BE2C (cell line): ENCODE data around the gene SYNM.

ENCODE experiments used
- DNase-seq: peaks from one replicate; pipeline ENCODE4 v3.0.0-alpha.2; 2020
- H3K27me3 ChIP-seq: fragments of 250-450 bp; sonication (Bioruptor Pico); 2 replicates; pipeline ENCODE4 v1.5.1; 2020; ENCODE audit warnings: mild to moderate bottlenecking
- H3K36me3 ChIP-seq: fragments of 250-450 bp; sonication (Bioruptor Pico); 2 replicates; pipeline ENCODE4 v1.5.1; 2020; ENCODE audit warnings: mild to moderate bottlenecking
- H3K4me1 ChIP-seq: fragments of 250-450 bp; sonication (Bioruptor Pico); 2 replicates; pipeline ENCODE4 v1.5.1; 2020
- H3K4me3 ChIP-seq: 2 replicates; pipeline ENCODE4 v1.5.1; 2011; ENCODE audit warnings: low read depth, low read length
- H3K9me3 ChIP-seq: fragments of 250-450 bp; sonication (Bioruptor Pico); 2 replicates; pipeline ENCODE4 v1.5.1; 2020
- CTCF ChIP-seq: IDR thresholded peaks from 2 replicates; pipeline ENCODE4 v1.5.1; 2012; ENCODE audit warnings: mild to moderate bottlenecking, low read depth, low read length

The SYNM gene

GRCh38 chr15:99101501-99101900 is 3.4 kb upstream of the SYNM start:
- no peak for TF ChIP-seq CTCF
- H3K4me1 ChIP-seq = no peaks in the 10 kb centered on the region
- no peak for DNase-seq

GRCh38 chr15:99102332-99103235 is 2.3 kb upstream of the SYNM start:
- H3K36me3 ChIP-seq = no peaks in the 10 kb centered on the region
- H3K4me1 ChIP-seq = no peaks in the 10 kb centered on the region
- no peaks in the 10 kb centered on the region for H3K9me3 ChIP-seq
- TF ChIP-seq CTCF = no peak
- H3K27me3 ChIP-seq = no peaks in the 10 kb centered on the region
- no peak overlapping the region for H3K4me3 ChIP-seq
- no peak for DNase-seq

More at GRCh38 chr15:99101501-99101900, 3.4 kb upstream of the SYNM start:
- Histone ChIP-seq H3K36me3 (no peaks in the 10 kb centered on the region), H3K4me3 (no peak overlapping the region), H3K9me3 (no peaks in the 10 kb centered on the region), H3K27me3 (no peaks in the 10 kb centered on the region)

GRCh38 chr15:99103279-99103678 is 1.6 kb upstream of the SYNM start:
- Histone ChIP-seq H3K4me1 (no peaks in the 10 kb centered on the region), H3K4me3 (no peak overlapping the region), H3K27me3 (no peaks in the 10 kb centered on the region), H3K36me3 (no peaks in the 10 kb centered on the region), H3K9me3 (no peaks in the 10 kb centered on the region)
- DNase-seq = no peak
- TF ChIP-seq CTCF = no peak

- H3K4me3 ChIP-seq = peak overlapping the region; percentile 60
- no peaks in the 10 kb centered on the region for H3K9me3 ChIP-seq
- H3K4me1 ChIP-seq = no peaks in the 10 kb centered on the region
- peaks cover 1% of the 10 kb centered on the region for H3K36me3 ChIP-seq
- no peaks in the 10 kb centered on the region for H3K27me3 ChIP-seq
- peak; percentile 88 for DNase-seq
- TF ChIP-seq CTCF = peak; percentile 22; the same call in 1 of the 2 replicates
Observed at GRCh38 chr15:99105514-99106341, 848 bp downstream of the SYNM start.

GRCh38 chr15:99106417-99107220 is 1.7 kb downstream of the SYNM start:
- H3K4me3 ChIP-seq = peak overlapping the region; percentile 52
- TF ChIP-seq CTCF = no peak
- H3K4me1 ChIP-seq = no peaks in the 10 kb centered on the region
- H3K27me3 ChIP-seq = no peaks in the 10 kb centered on the region
- H3K9me3 ChIP-seq = no peaks in the 10 kb centered on the region
- no peak for DNase-seq
- H3K36me3 ChIP-seq = peaks cover 4% of the 10 kb centered on the region
